Hepatocyte (in vitro differentiated cells): ENCODE results near the gene CDH12. TPM values are rescaled to one million over a fixed set of nuclear protein-coding genes. Genes with fewer than 3 reads are reported as not detected.
A peak's percentile ranks its signal among the peaks of the same experiment; 100 is the strongest.

Source experiments
- DNase-seq: peaks from one replicate; pipeline ENCODE4 v3.0.0-alpha.2; 2016; ENCODE audit warnings: low spot score
- H2AFZ ChIP-seq: fragments of 200-600 bp; sonication (generic); 2 replicates; pipeline ENCODE4 v1.6.0; 2016; ENCODE audit warnings: antibody characterized with exemption, mild to moderate bottlenecking
- H3K27ac ChIP-seq: fragments of 200-600 bp; sonication (generic); 2 replicates; pipeline ENCODE4 v1.5.1; 2016; ENCODE audit warnings: mild to moderate bottlenecking
- H3K27me3 ChIP-seq: fragments of 200-600 bp; sonication (generic); 2 replicates; pipeline ENCODE4 v1.6.1; 2016
- H3K36me3 ChIP-seq: fragments of 200-600 bp; sonication (generic); replicated peaks from 2 replicates; pipeline ENCODE4 v1.5.1; 2016; ENCODE audit warnings: low read depth; ENCODE audit not compliant: insufficient read depth
- H3K4me1 ChIP-seq: fragments of 200-600 bp; sonication (generic); 2 replicates; pipeline ENCODE4 v1.5.1; 2016; ENCODE audit warnings: mild to moderate bottlenecking, moderate library complexity; ENCODE audit not compliant: insufficient read depth
- H3K4me2 ChIP-seq: fragments of 200-600 bp; sonication (generic); 2 replicates; pipeline ENCODE4 v1.6.0; 2016
- H3K4me3 ChIP-seq: fragments of 200-600 bp; sonication (generic); 2 replicates; pipeline ENCODE4 v1.5.1; 2016; ENCODE audit warnings: mild to moderate bottlenecking
- H3K79me2 ChIP-seq: fragments of 200-600 bp; sonication (generic); 2 replicates; pipeline ENCODE4 v1.6.0; 2017; ENCODE audit warnings: mild to moderate bottlenecking
- H3K9me2 ChIP-seq: fragments of 200-600 bp; sonication (generic); replicated peaks from 2 replicates; pipeline ENCODE4 v1.6.0; 2017; ENCODE audit warnings: mild to moderate bottlenecking; ENCODE audit not compliant: insufficient read depth
- H3K9me3 ChIP-seq: fragments of 200-600 bp; sonication (generic); 2 replicates; pipeline ENCODE4 v1.5.1; 2016; ENCODE audit warnings: low read depth, mild to moderate bottlenecking
- H4K20me1 ChIP-seq: fragments of 200-600 bp; sonication (generic); 2 replicates; pipeline ENCODE4 v1.6.0; 2016; ENCODE audit warnings: mild to moderate bottlenecking; ENCODE audit not compliant: insufficient read depth, poor library complexity, severe bottlenecking
- CTCF ChIP-seq: fragments of 200-600 bp; sonication (generic); IDR thresholded peaks from 2 replicates; pipeline ENCODE4 v1.5.1; 2016; ENCODE audit warnings: antibody characterized with exemption, mild to moderate bottlenecking; ENCODE audit not compliant: poor library complexity
- EZH2 ChIP-seq: fragments of 200-600 bp; sonication (generic); IDR thresholded peaks from 2 replicates; pipeline ENCODE4 v1.6.1; 2016; ENCODE audit warnings: antibody characterized with exemption, mild to moderate bottlenecking, borderline replicate concordance
- EZH2phosphoT487 ChIP-seq: fragments of 200-600 bp; sonication (generic); IDR thresholded peaks from one replicate; pipeline ENCODE4 v1.6.1; 2018; ENCODE audit warnings: antibody characterized with exemption, mild to moderate bottlenecking, low read depth, moderate library complexity; ENCODE audit not compliant: unreplicated experiment, severe bottlenecking
- WGBS: methylation state at CpG from one replicate; pipeline ENCODE4 v1.1.6; 2016; ENCODE audit warnings: low lambda C conversion rate; ENCODE audit errors: missing lambda C conversion rate; 5-methylcytosine and 5-hydroxymethylcytosine counted together
- polyA plus RNA-seq: library from polyadenylated mRNA; unstranded; fragments of >200 nt; fragmentation: Nextera tagmentation; extraction: Ambion mirVana; gene quantifications from 2 replicates; pipeline ENCODE4 v1.2.1, GENCODE V29; 2016
- total RNA-seq: library from RNA; depleted of rRNA; stranded (reverse); fragments of >200 nt; gene quantifications from 2 replicates; pipeline ENCODE4 v1.2.3, GENCODE V29; 2014

CDH12 gene
- total and polyA plus RNA-seq, 2 experiments from 2014 or later, result 15.4 to 44.5 TPM

- TF ChIP-seq CTCF (no peak), EZH2phosphoT487 (no peak), EZH2 (no peak)
- DNase-seq, result no peak
- no peaks in the 10 kb centered on the region for H3K9me2 ChIP-seq
- H2AFZ ChIP-seq, result no peak overlapping the region
- H3K4me3 ChIP-seq, result no peak overlapping the region
- no peaks in the 10 kb centered on the region for H3K36me3 ChIP-seq
- no peaks in the 10 kb centered on the region for H3K79me2 ChIP-seq
- H3K27me3 ChIP-seq, result no peaks in the 10 kb centered on the region
- H3K9me3 ChIP-seq, result no peaks in the 10 kb centered on the region
- H3K27ac ChIP-seq, result no peak overlapping the region
- H3K4me2 ChIP-seq, result no peak overlapping the region
- H4K20me1 ChIP-seq, result no peaks in the 10 kb centered on the region
- H3K4me1 ChIP-seq, result no peaks in the 10 kb centered on the region
These were observed 462.3 kb downstream of the CDH12 start for GRCh38 chr5:22390888-22391287.

GRCh38 chr5:22372826-22373660 is 480.1 kb downstream of the CDH12 start:
- no peak for TF ChIP-seq EZH2phosphoT487
- no peak for TF ChIP-seq CTCF
- TF ChIP-seq EZH2, result no peak
- Histone ChIP-seq H4K20me1 (no peaks in the 10 kb centered on the region), H3K27ac (no peak overlapping the region), H3K4me2 (no peak overlapping the region), H2AFZ (no peak overlapping the region), H3K79me2 (no peaks in the 10 kb centered on the region), H3K9me3 (no peaks in the 10 kb centered on the region), H3K27me3 (no peaks in the 10 kb centered on the region), H3K36me3 (no peaks in the 10 kb centered on the region), H3K4me1 (no peaks in the 10 kb centered on the region), H3K9me2 (no peaks in the 10 kb centered on the region), H3K4me3 (no peak overlapping the region)
- DNase-seq, result no peak
- 82% methylated on average over 1 of the region's 1 CpG for WGBS

- Histone ChIP-seq H3K4me3 (no peak overlapping the region), H3K27ac (no peak overlapping the region), H2AFZ (no peak overlapping the region), H3K4me2 (no peak overlapping the region), H4K20me1 (no peaks in the 10 kb centered on the region), H3K27me3 (no peaks in the 10 kb centered on the region), H3K36me3 (no peaks in the 10 kb centered on the region), H3K9me2 (no peaks in the 10 kb centered on the region), H3K9me3 (no peaks in the 10 kb centered on the region), H3K79me2 (no peaks in the 10 kb centered on the region), H3K4me1 (no peaks in the 10 kb centered on the region)
- peak; percentile 11 for DNase-seq
- TF ChIP-seq CTCF (no peak), EZH2 (no peak), EZH2phosphoT487 (no peak)
- WGBS, result 66% methylated on average over 8 of the region's 8 CpGs
These were observed 480.8 kb downstream of the CDH12 start for GRCh38 chr5:22372376-22372775.
